ENCODE data around the gene FOXC1.

GRCh38 chr6:1591926-1592325, 17.8 kb upstream of the FOXC1 start:
- TF ChIP-seq CTCF (IDR thresholded peaks at IDR 0.05; ENCODE audit: poor library complexity, severe bottlenecking) (no peak), POLR2AphosphoS5 (IDR thresholded peaks at IDR 0.05) (no peak), RAD21 (conservative IDR thresholded peaks at IDR 0.05) (no peak), EZH2 (IDR thresholded peaks at IDR 0.05; ENCODE audit: borderline replicate concordance, insufficient read depth, low read length, poor library complexity, severe bottlenecking) (no peak), EP300 (conservative IDR thresholded peaks at IDR 0.05; ENCODE audit: poor library complexity, severe bottlenecking) (no peak), REST (IDR thresholded peaks at IDR 0.05; ENCODE audit: borderline replicate concordance) (no peak), SMC3 (conservative IDR thresholded peaks at IDR 0.05; ENCODE audit: poor library complexity) (no peak), TAF1 (IDR thresholded peaks at IDR 0.05; ENCODE audit: low read depth) (no peak), MXI1 (conservative IDR thresholded peaks at IDR 0.05; ENCODE audit: poor library complexity, severe bottlenecking) (no peak)

All from neural cell (in vitro differentiated cells).